Activated B cell treated with CpG ODN at 0.5 μM for 24 hours (primary cell): ENCODE measurements around the gene KLHL8. TPM values are rescaled to one million over a fixed set of nuclear protein-coding genes. Genes with fewer than 3 reads are reported as not detected.

Source experiments
- ATAC-seq: fragments of 200-7000 bp; cut with Tn5 transposase; one replicate; pipeline ENCODE4 v1.10.0; 2021; ENCODE audit warnings: low read depth, mild to moderate bottlenecking, moderate library complexity
- CTCF ChIA-PET: fragments of 350-600 bp; sonication (Branson Sonifier 250); formaldehyde crosslinking; loops from one replicate; lab custom pipeline; 2021; ENCODE audit warnings: antibody characterized with exemption; lab: Charles Lee
- POLR2A ChIA-PET: fragments of 350-600 bp; sonication (Branson Sonifier 250); formaldehyde crosslinking; loops from one replicate; lab custom pipeline; 2021; ENCODE audit warnings: antibody characterized with exemption; lab: Charles Lee
- DNase-seq: peaks from one replicate; pipeline ENCODE4 v3.0.0; 2022
- H3K27ac Mint-ChIP-seq: one replicate; pipeline ENCODE4 v1.8.0; 2020; ENCODE audit warnings: mixed read lengths
- H3K27me3 Mint-ChIP-seq: one replicate; pipeline ENCODE4 v1.8.0; 2021; ENCODE audit warnings: mixed read lengths
- H3K36me3 Mint-ChIP-seq: one replicate; pipeline ENCODE4 v1.8.0; 2021; ENCODE audit warnings: low read depth, mixed read lengths
- H3K4me1 Mint-ChIP-seq: one replicate; pipeline ENCODE4 v1.8.0; 2021; ENCODE audit warnings: mixed read lengths
- H3K4me3 Mint-ChIP-seq: one replicate; pipeline ENCODE4 v1.8.0; 2020; ENCODE audit warnings: mild to moderate bottlenecking, mixed read lengths
- H3K9me3 Mint-ChIP-seq: one replicate; pipeline ENCODE4 v1.8.0; 2020; ENCODE audit warnings: mixed read lengths
- intact Hi-C: fragments of 100-400 bp; cut with micrococcal nuclease; formaldehyde crosslinking; loops from one replicate; pipeline ENCODE4 v1.15.1; 2024
- total RNA-seq: library from RNA; stranded (reverse); gene quantifications from 2 replicates; pipeline ENCODE4 v1.2.3, GENCODE V29; 2022
- TF ChIP-seq, protein P1 (sequence below): fragments of 200-600 bp; IDR thresholded peaks from one replicate; pipeline ENCODE4 v1.8.0; 2022; ENCODE audit warnings: antibody characterized with exemption, mild to moderate bottlenecking

The KLHL8 gene
- total RNA-seq, 1 donor from 2014 or later, result 12.6 TPM

DNA sequence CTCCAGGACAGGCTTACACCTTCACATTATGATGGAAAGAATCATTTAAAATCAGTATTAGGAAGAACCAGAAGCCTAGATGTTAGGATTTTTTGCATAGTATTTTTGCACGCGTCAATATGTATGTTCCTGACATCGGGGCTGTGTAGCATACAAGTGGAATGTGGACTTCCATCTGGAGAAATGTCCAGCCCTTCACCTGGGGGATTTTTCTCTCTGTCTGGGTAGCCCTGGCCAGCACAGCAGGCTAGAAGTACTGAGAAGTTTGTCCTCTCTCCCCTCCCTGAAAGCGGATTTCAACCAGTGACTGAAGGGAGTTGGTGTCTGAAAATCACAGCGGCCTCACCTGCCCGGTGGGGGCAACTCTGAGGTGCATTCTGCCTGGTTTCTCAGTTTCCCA lies 10.4 kb upstream of the KLHL8 start:
- H3K27ac Mint-ChIP-seq, result no peak overlapping the region
- H3K36me3 Mint-ChIP-seq, result no peaks in the 10 kb centered on the region
- no peak overlapping the region for H3K4me3 Mint-ChIP-seq
- POLR2A ChIA-PET, result no interaction called here
- CTCF ChIA-PET, result interaction anchor here (1.4 kb wide), 1 partner anchor 308 kb away, joined by 3 read pairs; no protein-coding TSS in a partner anchor
- H3K9me3 Mint-ChIP-seq, result no peaks in the 10 kb centered on the region
- peaks cover 1% of the 10 kb centered on the region for H3K27me3 Mint-ChIP-seq
- intact Hi-C loops, result no loop called here
- peaks cover 3% of the 10 kb centered on the region for H3K4me1 Mint-ChIP-seq
- DNase-seq (no peak), ATAC-seq (no peak)
- TF ChIP-seq, protein P1, sequence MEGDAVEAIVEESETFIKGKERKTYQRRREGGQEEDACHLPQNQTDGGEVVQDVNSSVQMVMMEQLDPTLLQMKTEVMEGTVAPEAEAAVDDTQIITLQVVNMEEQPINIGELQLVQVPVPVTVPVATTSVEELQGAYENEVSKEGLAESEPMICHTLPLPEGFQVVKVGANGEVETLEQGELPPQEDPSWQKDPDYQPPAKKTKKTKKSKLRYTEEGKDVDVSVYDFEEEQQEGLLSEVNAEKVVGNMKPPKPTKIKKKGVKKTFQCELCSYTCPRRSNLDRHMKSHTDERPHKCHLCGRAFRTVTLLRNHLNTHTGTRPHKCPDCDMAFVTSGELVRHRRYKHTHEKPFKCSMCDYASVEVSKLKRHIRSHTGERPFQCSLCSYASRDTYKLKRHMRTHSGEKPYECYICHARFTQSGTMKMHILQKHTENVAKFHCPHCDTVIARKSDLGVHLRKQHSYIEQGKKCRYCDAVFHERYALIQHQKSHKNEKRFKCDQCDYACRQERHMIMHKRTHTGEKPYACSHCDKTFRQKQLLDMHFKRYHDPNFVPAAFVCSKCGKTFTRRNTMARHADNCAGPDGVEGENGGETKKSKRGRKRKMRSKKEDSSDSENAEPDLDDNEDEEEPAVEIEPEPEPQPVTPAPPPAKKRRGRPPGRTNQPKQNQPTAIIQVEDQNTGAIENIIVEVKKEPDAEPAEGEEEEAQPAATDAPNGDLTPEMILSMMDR, result no peak

DNA sequence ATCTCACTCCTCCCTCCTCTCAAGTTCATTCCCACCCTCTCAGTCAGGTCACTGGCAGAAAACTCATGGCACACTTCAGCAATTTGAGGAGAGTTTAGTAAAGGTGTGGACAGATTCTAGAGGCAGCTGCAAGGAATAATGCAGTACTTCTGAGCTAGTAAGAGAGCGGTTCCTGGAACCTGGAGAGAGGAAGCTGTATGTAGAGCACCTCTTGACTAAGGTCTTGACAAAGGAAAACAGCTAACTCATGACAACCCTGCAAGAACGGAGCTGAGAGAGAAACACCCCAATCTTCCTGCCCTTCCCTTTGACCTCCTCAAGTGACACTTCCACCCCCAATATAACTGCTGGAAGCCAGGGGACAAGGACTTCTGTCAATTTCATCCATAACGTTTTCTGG lies 9.6 kb upstream of the KLHL8 start:
- H3K4me3 Mint-ChIP-seq, result no peak overlapping the region
- H3K27me3 Mint-ChIP-seq, result peaks cover 1% of the 10 kb centered on the region
- intact Hi-C loops, result loop anchor here (10.0 kb wide), 1 partner anchor 1145 kb away; the partner anchor contains the start of gene HERC6
- no peaks in the 10 kb centered on the region for H3K4me1 Mint-ChIP-seq
- no peak overlapping the region for H3K27ac Mint-ChIP-seq
- ATAC-seq (no peak), DNase-seq (no peak)
- POLR2A ChIA-PET, result interaction anchor here (0.7 kb wide), 1 partner anchor 12 kb away, joined by 5 read pairs; no protein-coding TSS in a partner anchor
- CTCF ChIA-PET, result interaction anchor here (1.2 to 1.4 kb wide), 2 partner anchors 80 to 308 kb away, joined by 3 to 4 read pairs; no protein-coding TSS in a partner anchor
- H3K36me3 Mint-ChIP-seq, result no peaks in the 10 kb centered on the region
- TF ChIP-seq, protein P1, result no peak
- no peaks in the 10 kb centered on the region for H3K9me3 Mint-ChIP-seq

DNA sequence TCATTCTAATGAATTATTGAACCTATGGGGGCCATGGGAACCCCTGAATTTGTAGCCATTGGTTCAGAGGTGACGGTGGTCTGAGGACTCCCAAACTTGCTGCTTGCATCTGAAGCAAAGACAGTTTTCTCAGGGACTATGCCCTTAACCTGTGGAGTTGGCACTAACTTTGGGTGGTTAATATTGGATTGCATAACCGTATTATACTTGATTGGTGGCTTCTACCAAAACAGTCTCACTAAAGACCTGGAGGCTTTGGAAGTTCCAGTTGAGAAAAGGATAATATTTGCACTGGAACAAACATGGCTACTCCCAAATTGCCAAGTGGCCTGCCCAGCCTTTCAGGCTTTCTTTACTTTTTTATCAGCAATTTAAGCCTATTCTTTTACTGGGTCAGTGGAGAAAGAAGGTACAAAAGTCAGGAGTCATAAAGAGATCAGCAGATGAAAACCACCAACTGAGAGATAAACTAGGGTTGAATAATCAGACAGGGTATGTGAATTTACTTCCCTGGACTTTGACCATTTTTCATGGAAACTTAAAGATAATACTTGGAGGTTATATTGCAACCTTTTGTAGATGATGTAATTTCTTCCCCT lies 7.9 kb upstream of the KLHL8 start:
- ATAC-seq (no peak), DNase-seq (no peak)
- CTCF ChIA-PET, result no interaction called here
- H3K27ac Mint-ChIP-seq, result no peak overlapping the region
- intact Hi-C loops, result loop anchor here (10.0 kb wide), 1 partner anchor 1146 kb away; the partner anchor contains the start of gene HERC6
- H3K4me1 Mint-ChIP-seq, result no peaks in the 10 kb centered on the region
- H3K27me3 Mint-ChIP-seq, result peaks cover 1% of the 10 kb centered on the region
- no peak overlapping the region for H3K4me3 Mint-ChIP-seq
- no peaks in the 10 kb centered on the region for H3K9me3 Mint-ChIP-seq
- no peaks in the 10 kb centered on the region for H3K36me3 Mint-ChIP-seq
- TF ChIP-seq, protein P1, result no peak
- POLR2A ChIA-PET, result no interaction called here

DNA sequence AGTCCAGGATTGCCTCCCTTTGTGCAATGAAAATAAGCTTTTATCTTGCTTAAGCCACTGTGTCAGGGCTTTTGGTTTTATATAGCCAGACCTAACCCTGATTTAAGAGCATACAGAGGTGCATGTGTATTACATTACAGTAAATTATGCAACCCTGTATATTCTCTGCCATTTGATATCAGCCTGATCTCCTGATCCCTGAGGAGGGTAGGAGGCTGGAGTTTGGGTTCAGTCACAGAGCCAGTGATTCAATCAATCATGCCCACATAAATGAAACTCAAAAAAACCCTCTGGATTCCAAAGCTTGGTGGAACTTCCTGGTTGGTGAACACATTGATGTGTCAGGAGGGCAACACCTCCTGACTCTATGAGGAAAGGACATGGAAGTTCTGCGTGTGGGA lies 7.3 kb upstream of the KLHL8 start:
- TF ChIP-seq, protein P1, result no peak
- ChIA-PET POLR2A (no interaction called here), CTCF (no interaction called here)
- Mint-ChIP-seq H3K27me3 (peaks cover 1% of the 10 kb centered on the region), H3K9me3 (no peaks in the 10 kb centered on the region), H3K36me3 (no peaks in the 10 kb centered on the region), H3K4me3 (no peak overlapping the region), H3K27ac (no peak overlapping the region), H3K4me1 (no peaks in the 10 kb centered on the region)
- intact Hi-C loops, result loop anchor here (10.0 kb wide), 1 partner anchor 1147 kb away; the partner anchor contains the start of gene HERC6
- ATAC-seq (no peak), DNase-seq (no peak)

DNA sequence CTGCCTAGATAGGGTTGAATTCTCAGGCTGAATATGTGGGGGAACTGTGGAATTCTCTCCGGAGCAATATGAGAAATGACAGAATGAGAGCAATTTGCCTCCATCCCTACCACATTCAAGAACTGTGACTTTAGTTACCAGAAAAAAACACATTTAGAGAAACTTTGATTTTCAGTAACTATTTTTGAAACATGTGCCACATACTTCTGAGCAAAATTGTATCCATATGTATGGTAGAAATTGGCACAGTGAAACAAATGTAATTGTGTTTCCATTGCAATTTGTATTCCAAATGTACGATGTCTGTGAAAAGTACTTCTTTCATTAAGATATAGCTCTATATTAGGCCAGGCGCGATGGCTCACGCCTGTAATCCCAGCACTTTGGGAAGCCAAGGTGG lies 5.5 kb upstream of the KLHL8 start:
- Mint-ChIP-seq H3K4me1 (no peaks in the 10 kb centered on the region), H3K36me3 (no peaks in the 10 kb centered on the region), H3K27me3 (no peaks in the 10 kb centered on the region), H3K4me3 (no peak overlapping the region), H3K9me3 (no peaks in the 10 kb centered on the region), H3K27ac (no peak overlapping the region)
- CTCF ChIA-PET, result no interaction called here
- ATAC-seq, result no peak
- TF ChIP-seq, protein P1, result no peak
- intact Hi-C loops, result loop anchor here (10.0 kb wide), 1 partner anchor 1149 kb away; the partner anchor contains the start of gene HERC6
- POLR2A ChIA-PET, result no interaction called here
- no peak for DNase-seq
